GM12878 (cell line): ENCODE results near the gene SIK3. TPM values are rescaled to one million over a fixed set of nuclear protein-coding genes. Genes with fewer than 3 reads are reported as not detected.

Source experiments
- ATAC-seq: fragments of 200-7000 bp; cut with Tn5 transposase; 3 replicates; pipeline ENCODE4 v1.9.1; 2020; ENCODE audit warnings: mild to moderate bottlenecking, moderate library complexity
- BruUV-seq: library from RNA; stranded (reverse); fragments of 400-500 nt; replicated peaks from 2 replicates; lab custom pipeline; 2021; lab: Mats Ljungman, UMichigan
- CTCF ChIA-PET: fragments of 300-600 bp; sonication (Branson Sonifier 250); formaldehyde crosslinking; extraction: SDS; loops from one replicate; lab custom pipeline; 2021; ENCODE audit warnings: inconsistent platforms; lab: Yijun Ruan, JAX
- POLR2A ChIA-PET: fragments of 350-600 bp; formaldehyde crosslinking; extraction: SDS; loops from one replicate; lab custom pipeline; 2021; ENCODE audit warnings: inconsistent platforms; lab: Charles Lee
- RAD21 ChIA-PET: fragments of 300-600 bp; sonication (Branson Sonifier 250); formaldehyde crosslinking; loops from one replicate; lab custom pipeline; 2023; ENCODE audit warnings: antibody characterized with exemption; ENCODE audit not compliant: unreplicated experiment; lab: Charles Lee
- SMC1A ChIA-PET: fragments of 300-600 bp; sonication (Branson Sonifier 250); formaldehyde crosslinking; loops from one replicate; lab custom pipeline; 2023; ENCODE audit not compliant: unreplicated experiment, uncharacterized antibody; lab: Charles Lee
- DNase-seq: peaks from one replicate; pipeline ENCODE4 v3.0.0-alpha.2; 2011; ENCODE audit warnings: low read depth, low spot score
- FAIRE-seq: peaks from 3 replicates; lab custom pipeline; 2011; peaks lifted over from hg19 to GRCh38; lab: Jason Lieb, UNC
- H2AFZ ChIP-seq: 2 replicates; pipeline ENCODE4 v1.6.0; 2011; ENCODE audit warnings: low read depth, low read length, control low read depth; ENCODE audit not compliant: control insufficient read depth
- H3K27ac ChIP-seq: 2 replicates; pipeline ENCODE4 v1.5.1; 2011; ENCODE audit warnings: control low read depth; ENCODE audit not compliant: control insufficient read depth, insufficient read depth
- H3K27me3 ChIP-seq, 2 experiments: replicated peaks in 1 of 2; 2 replicates each; pipeline versions ENCODE4 v1.6.0 to v1.6.1; 2011; ENCODE audit warnings: low read length in 1 of 2; ENCODE audit not compliant: control insufficient read depth in 2 of 2, insufficient read depth in 2 of 2
- H3K36me3 ChIP-seq, 2 experiments: 2 replicates each; pipeline ENCODE4 v1.5.1; 2011; ENCODE audit warnings: low read length in 1 of 2; ENCODE audit not compliant: control insufficient read depth in 2 of 2, insufficient read depth in 2 of 2
- H3K4me1 ChIP-seq: 2 replicates; pipeline ENCODE4 v1.6.1; 2011; ENCODE audit warnings: mild to moderate bottlenecking, low read length, moderate library complexity, mixed read lengths; ENCODE audit not compliant: control insufficient read depth, insufficient read depth
- H3K4me2 ChIP-seq: 2 replicates; pipeline ENCODE4 v1.6.0; 2011; ENCODE audit warnings: control low read depth; ENCODE audit not compliant: control insufficient read depth, insufficient read depth
- H3K4me3 ChIP-seq: fragments of 200-600 bp; sonication (generic); 2 replicates; pipeline ENCODE4 v1.5.1; 2016
- H3K79me2 ChIP-seq: 2 replicates; pipeline ENCODE4 v1.6.0; 2011; ENCODE audit warnings: low read length; ENCODE audit not compliant: control insufficient read depth, insufficient read depth
- H3K9ac ChIP-seq: 2 replicates; pipeline ENCODE4 v1.8.0; 2011; ENCODE audit warnings: low read length, control low read depth, mixed read lengths; ENCODE audit not compliant: control insufficient read depth, insufficient read depth
- H3K9me3 ChIP-seq: replicated peaks from 3 replicates; pipeline ENCODE4 v1.5.1; 2011; ENCODE audit warnings: mild to moderate bottlenecking, low read length; ENCODE audit not compliant: control insufficient read depth, insufficient read depth
- H4K20me1 ChIP-seq: 2 replicates; pipeline ENCODE4 v1.6.0; 2011; ENCODE audit not compliant: control insufficient read depth, insufficient read depth
- DPF2 ChIP-seq: fragments of 450-650 bp; IDR thresholded peaks from 2 replicates; pipeline ENCODE4 v1.6.1; 2017; ENCODE audit warnings: mild to moderate bottlenecking
- TCF12 ChIP-seq: IDR thresholded peaks from 2 replicates; pipeline ENCODE4 v1.6.1; 2011; ENCODE audit warnings: low read depth, mild to moderate bottlenecking, low read length
- WGBS: methylation state at CpG from one replicate; pipeline ENCODE4 v1.1.6; 2016; ENCODE audit warnings: low lambda C conversion rate; ENCODE audit not compliant: insufficient replicate concordance, insufficient coverage; ENCODE audit errors: missing lambda C conversion rate; 5-methylcytosine and 5-hydroxymethylcytosine counted together
- in situ Hi-C: fragments of 300-500 bp; cut with MboI; formaldehyde crosslinking; loops from 9 replicates; pipeline ENCODE4 v1.14.3; 2018; ENCODE audit warnings: mixed read lengths
- intact Hi-C: fragments of 100-400 bp; cut with micrococcal nuclease; formaldehyde crosslinking; loops from one replicate; pipeline ENCODE4 v1.14.2; 2022; ENCODE audit not compliant: unreplicated experiment
- polyA plus RNA-seq, 11 experiments: library from polyadenylated mRNA; depleted of rRNA in 4 of 11; unstranded in 6 of 11; stranded (reverse) in 5 of 11; fragments of >200 nt; fragmentation: Nextera tagmentation in 4 of 11; fragmentation: Illumina TruSeq in 1 of 11; extraction: Ambion mirVana in 4 of 11; extraction: Trizol in 1 of 11; gene quantifications; 1 replicate in 1 of 11; 2 replicates in 10 of 11; pipeline versions ENCODE4 v1.2.1 to v1.2.3, GENCODE V29; 2011 to 2016; ENCODE audit warnings: inconsistent platforms in 2 of 11, missing spikeins in 2 of 11, low read depth in 1 of 11
- total RNA-seq, 4 experiments: library from RNA; depleted of rRNA in 3 of 4; stranded (reverse); fragments of >200 nt in 3 of 4; fragmentation: Illumina TruSeq in 1 of 4; extraction: Trizol in 1 of 4; gene quantifications; 2 replicates each; pipeline versions ENCODE4 v1.2.1 to v1.2.3, GENCODE V29; 2013 to 2021
- TF ChIP-seq, protein P1 (sequence below): fragments of 450-650 bp; IDR thresholded peaks from 2 replicates; pipeline ENCODE4 v1.6.1; 2017; ENCODE audit warnings: antibody characterized with exemption, mild to moderate bottlenecking, moderate library complexity
- TF ChIP-seq, protein P2 (sequence below): fragments of 450-650 bp; IDR thresholded peaks from 2 replicates; pipeline ENCODE4 v1.6.1; 2016; ENCODE audit warnings: mild to moderate bottlenecking

SIK3 gene
- total and polyA plus RNA-seq, 10 of the 15 experiments (the other 5 are each of a cell fraction or from before 2014, with no cell fraction given) = 2.5 to 31.9 (median 11.1) TPM

DNA sequence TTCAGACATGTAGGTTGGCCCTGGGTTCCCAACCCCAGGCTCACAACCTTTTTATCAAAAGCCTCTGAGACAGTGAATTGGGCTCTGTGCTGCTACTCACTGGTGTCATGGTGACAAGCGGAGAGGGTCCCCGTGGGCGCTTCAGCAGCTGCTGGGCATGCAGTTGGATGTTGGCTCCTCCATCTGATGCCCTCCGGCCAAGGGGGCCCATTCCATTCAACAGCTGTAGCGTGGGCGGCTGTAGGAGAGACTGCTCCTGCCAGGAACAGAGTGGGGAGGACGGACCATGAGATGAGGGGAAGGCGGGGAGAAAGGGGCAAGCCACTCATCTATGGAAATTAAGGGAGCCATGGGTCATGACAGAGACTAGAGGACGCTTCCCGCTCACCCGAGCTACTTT lies 224.8 kb downstream of the SIK3 start:
- TF ChIP-seq DPF2 = no peak
- in situ Hi-C loops (no loop called here), intact Hi-C loops (no loop called here)
- ChIA-PET SMC1A (no interaction called here), CTCF (interaction anchor here (1.8 kb wide), 1 partner anchor 233 kb away, joined by 5 read pairs; no protein-coding TSS in a partner anchor), POLR2A (interaction anchor here (0.7 kb wide), 1 partner anchor 19 kb away, joined by 3 read pairs; no protein-coding TSS in a partner anchor), RAD21 (interaction anchor here (1.3 kb wide), 1 partner anchor 37 kb away, joined by 3 read pairs; no protein-coding TSS in a partner anchor)
- Histone ChIP-seq H3K9me3 (no peaks in the 10 kb centered on the region), H3K9ac (no peak overlapping the region), H3K27me3 (no peaks in the 10 kb centered on the region), H3K4me3 (no peak overlapping the region), H3K4me1 (no peaks in the 10 kb centered on the region), H3K36me3 (peaks cover 15 to 19% of the 10 kb centered on the region in 2 experiments), H2AFZ (no peak overlapping the region), H3K27ac (no peak overlapping the region), H3K4me2 (no peak overlapping the region), H4K20me1 (no peaks in the 10 kb centered on the region), H3K79me2 (no peaks in the 10 kb centered on the region)
- no peak for FAIRE-seq
- 94% methylated on average over 11 of the region's 11 CpGs for WGBS
- no peak for DNase-seq
- no peak for ATAC-seq
- no TSS peak for BruUV-seq

DNA sequence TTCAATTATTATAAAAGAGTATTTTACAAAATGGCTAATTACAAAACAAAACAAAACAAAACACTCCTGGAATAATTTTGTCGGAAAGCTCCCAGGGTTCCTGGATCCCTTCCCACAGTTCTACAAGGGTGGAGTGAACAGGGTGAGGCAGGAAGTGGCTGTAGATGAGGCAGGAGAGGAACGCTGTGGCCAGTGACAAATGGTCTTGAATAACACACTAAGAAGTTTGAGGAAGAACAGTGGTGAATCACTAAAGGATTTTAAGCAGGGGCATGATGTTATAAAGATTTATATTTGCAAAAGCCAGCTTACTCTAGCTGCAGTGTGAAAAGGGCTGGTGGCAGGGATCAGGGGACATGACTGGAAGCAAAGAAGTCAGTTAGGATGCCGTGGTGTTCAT lies 227.0 kb downstream of the SIK3 start:
- Histone ChIP-seq H4K20me1 (no peaks in the 10 kb centered on the region), H3K27me3 (no peaks in the 10 kb centered on the region), H3K9me3 (no peaks in the 10 kb centered on the region), H3K36me3 (peaks cover 18 to 19% of the 10 kb centered on the region in 2 experiments), H2AFZ (no peak overlapping the region), H3K9ac (no peak overlapping the region), H3K4me1 (no peaks in the 10 kb centered on the region), H3K79me2 (no peaks in the 10 kb centered on the region), H3K4me2 (no peak overlapping the region), H3K27ac (no peak overlapping the region), H3K4me3 (no peak overlapping the region)
- no TSS peak for BruUV-seq
- SMC1A ChIA-PET = interaction anchor here (0.9 to 1.1 kb wide), 2 partner anchors 8 to 228 kb away, joined by 3 to 4 read pairs; no protein-coding TSS in a partner anchor
- FAIRE-seq (no peak), ATAC-seq (no peak), DNase-seq (no peak)
- in situ Hi-C loops = no loop called here
- POLR2A ChIA-PET = no interaction called here
- CTCF ChIA-PET = interaction anchor here (0.6 to 1.0 kb wide), 2 partner anchors 11 to 35 kb away, joined by 3 read pairs; no protein-coding TSS in a partner anchor
- intact Hi-C loops = no loop called here
- TF ChIP-seq TCF12 = no peak
- TF ChIP-seq, protein P1, sequence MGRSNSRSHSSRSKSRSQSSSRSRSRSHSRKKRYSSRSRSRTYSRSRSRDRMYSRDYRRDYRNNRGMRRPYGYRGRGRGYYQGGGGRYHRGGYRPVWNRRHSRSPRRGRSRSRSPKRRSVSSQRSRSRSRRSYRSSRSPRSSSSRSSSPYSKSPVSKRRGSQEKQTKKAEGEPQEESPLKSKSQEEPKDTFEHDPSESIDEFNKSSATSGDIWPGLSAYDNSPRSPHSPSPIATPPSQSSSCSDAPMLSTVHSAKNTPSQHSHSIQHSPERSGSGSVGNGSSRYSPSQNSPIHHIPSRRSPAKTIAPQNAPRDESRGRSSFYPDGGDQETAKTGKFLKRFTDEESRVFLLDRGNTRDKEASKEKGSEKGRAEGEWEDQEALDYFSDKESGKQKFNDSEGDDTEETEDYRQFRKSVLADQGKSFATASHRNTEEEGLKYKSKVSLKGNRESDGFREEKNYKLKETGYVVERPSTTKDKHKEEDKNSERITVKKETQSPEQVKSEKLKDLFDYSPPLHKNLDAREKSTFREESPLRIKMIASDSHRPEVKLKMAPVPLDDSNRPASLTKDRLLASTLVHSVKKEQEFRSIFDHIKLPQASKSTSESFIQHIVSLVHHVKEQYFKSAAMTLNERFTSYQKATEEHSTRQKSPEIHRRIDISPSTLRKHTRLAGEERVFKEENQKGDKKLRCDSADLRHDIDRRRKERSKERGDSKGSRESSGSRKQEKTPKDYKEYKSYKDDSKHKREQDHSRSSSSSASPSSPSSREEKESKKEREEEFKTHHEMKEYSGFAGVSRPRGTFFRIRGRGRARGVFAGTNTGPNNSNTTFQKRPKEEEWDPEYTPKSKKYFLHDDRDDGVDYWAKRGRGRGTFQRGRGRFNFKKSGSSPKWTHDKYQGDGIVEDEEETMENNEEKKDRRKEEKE = no peak
- TF ChIP-seq, protein P2, sequence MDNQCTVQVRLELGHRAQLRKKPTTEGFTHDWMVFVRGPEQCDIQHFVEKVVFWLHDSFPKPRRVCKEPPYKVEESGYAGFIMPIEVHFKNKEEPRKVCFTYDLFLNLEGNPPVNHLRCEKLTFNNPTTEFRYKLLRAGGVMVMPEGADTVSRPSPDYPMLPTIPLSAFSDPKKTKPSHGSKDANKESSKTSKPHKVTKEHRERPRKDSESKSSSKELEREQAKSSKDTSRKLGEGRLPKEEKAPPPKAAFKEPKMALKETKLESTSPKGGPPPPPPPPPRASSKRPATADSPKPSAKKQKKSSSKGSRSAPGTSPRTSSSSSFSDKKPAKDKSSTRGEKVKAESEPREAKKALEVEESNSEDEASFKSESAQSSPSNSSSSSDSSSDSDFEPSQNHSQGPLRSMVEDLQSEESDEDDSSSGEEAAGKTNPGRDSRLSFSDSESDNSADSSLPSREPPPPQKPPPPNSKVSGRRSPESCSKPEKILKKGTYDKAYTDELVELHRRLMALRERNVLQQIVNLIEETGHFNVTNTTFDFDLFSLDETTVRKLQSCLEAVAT = no peak
- 83% methylated on average over 3 of the region's 3 CpGs for WGBS
- RAD21 ChIA-PET = no interaction called here
